Right forelimb (tissue), 1 donor: Measurements from ENCODE around the gene GNRH2.
A peak's percentile ranks its signal among the peaks of the same experiment; 100 is the strongest.
"Not testable (repeated sequence)": the region's sequence is repeated elsewhere in the genome, so short reads cannot be mapped to it uniquely, and the experiment has no call there.

ENCODE experiments used
- DNase-seq: peaks from one replicate; pipeline ENCODE4 v3.0.0-alpha.2; 2018

Gene GNRH2

GRCh38 chr20:3044336-3044965 is 1.0 kb downstream of the GNRH2 start:
- DNase-seq, result no peak

GRCh38 chr20:3045042-3045815 is 1.8 kb downstream of the GNRH2 start:
- DNase-seq, result no peak

- DNase-seq, result peak; percentile 93
These were observed 2.6 kb downstream of the GNRH2 start, which contains the start of gene MRPS26 for GRCh38 chr20:3045816-3046676. Gene MRPS26 (plus strand): TSS chr20:3046052. CDS start chr20:3046069, 17 bp downstream.

GRCh38 chr20:3046677-3047462 is 3.4 kb downstream of the GNRH2 start:
- DNase-seq, result no peak

GRCh38 chr20:3047486-3048419 is 4.3 kb downstream of the GNRH2 start:
- DNase-seq, result no peak

GRCh38 chr20:3051385-3052019 is 8.1 kb downstream of the GNRH2 start:
- no peak for DNase-seq

- DNase-seq, result no peak
These were observed 16.1 kb downstream of the GNRH2 start for GRCh38 chr20:3059489-3059888.

GRCh38 chr20:3064119-3064518 is 20.7 kb downstream of the GNRH2 start:
- DNase-seq, result not testable (repeated sequence)

GRCh38 chr20:3067139-3068014 is 24.0 kb downstream of the GNRH2 start:
- no peak for DNase-seq

- DNase-seq, result no peak
These were observed 24.7 kb downstream of the GNRH2 start for GRCh38 chr20:3068075-3068474.

GRCh38 chr20:3068986-3069900 is 25.8 kb downstream of the GNRH2 start:
- DNase-seq, result no peak

- DNase-seq, result no peak
These were observed 27.3 kb downstream of the GNRH2 start for GRCh38 chr20:3070725-3071124.

GRCh38 chr20:3071266-3071609 is 27.8 kb downstream of the GNRH2 start:
- DNase-seq, result no peak

- DNase-seq, result peak; percentile 75
These were observed 28.4 kb downstream of the GNRH2 start, which contains the start of gene OXT for GRCh38 chr20:3071610-3072529. Gene OXT (plus strand): TSS chr20:3071620. CDS start chr20:3071656, 36 bp downstream.

GRCh38 chr20:3072530-3073250 is 29.3 kb downstream of the GNRH2 start:
- no peak for DNase-seq

- DNase-seq, result not testable (repeated sequence)
These were observed 29.8 kb downstream of the GNRH2 start for GRCh38 chr20:3073251-3073643.

GRCh38 chr20:3074812-3075211 is 31.4 kb downstream of the GNRH2 start:
- no peak for DNase-seq
